Naive thymus-derived CD8-positive, alpha-beta T cell (primary cell): ENCODE results near the gene DRAP1. TPM values are rescaled to one million over a fixed set of nuclear protein-coding genes. Genes with fewer than 3 reads are reported as not detected.

Experiments used
- ATAC-seq, 2 donors: fragments of 150-1000 bp; cut with Tn5 transposase in 1 of 2; sonication (Bioruptor Pico), chemical (Tn5 transposase) in 1 of 2; 1 replicate in 1 of 2; 2 replicates in 1 of 2; pipeline ENCODE4 v1.10.0; 2021; ENCODE audit warnings: mild to moderate bottlenecking in 2 of 2, moderate library complexity in 2 of 2
- POLR2A ChIA-PET: fragments of 350-600 bp; sonication (Branson Sonifier 250); formaldehyde crosslinking; loops from one replicate; lab custom pipeline; 2021; ENCODE audit warnings: antibody characterized with exemption; lab: Charles Lee
- DNase-seq, 10 donors: peaks; one replicate each; pipeline versions ENCODE4 v3.0.0 to v3.0.0-alpha.2; 2020 to 2022
- H3K27ac Mint-ChIP-seq, 10 donors: one replicate each; pipeline ENCODE4 v1.8.0; 2020 to 2022; ENCODE audit warnings: mild to moderate bottlenecking in 10 of 10, mixed read lengths in 10 of 10, moderate library complexity in 4 of 10, inconsistent platforms in 1 of 10
- H3K27me3 Mint-ChIP-seq, 5 donors: one replicate each; pipeline ENCODE4 v1.8.0; 2021 to 2022; ENCODE audit warnings: mixed read lengths in 5 of 5
- H3K36me3 Mint-ChIP-seq, 3 donors: one replicate each; pipeline ENCODE4 v1.8.0; 2020 to 2022; ENCODE audit warnings: mixed read lengths in 3 of 3, mild to moderate bottlenecking in 2 of 3, inconsistent platforms in 1 of 3
- H3K4me1 Mint-ChIP-seq, 4 donors: one replicate each; pipeline ENCODE4 v1.8.0; 2021 to 2022; ENCODE audit warnings: mixed read lengths in 4 of 4
- H3K4me3 Mint-ChIP-seq, 10 donors: one replicate each; pipeline ENCODE4 v1.8.0; 2020 to 2022; ENCODE audit warnings: mild to moderate bottlenecking in 10 of 10, mixed read lengths in 10 of 10, moderate library complexity in 6 of 10, inconsistent platforms in 1 of 10
- H3K9me3 Mint-ChIP-seq, 9 donors: one replicate each; pipeline ENCODE4 v1.8.0; 2020 to 2022; ENCODE audit warnings: mixed read lengths in 9 of 9, mild to moderate bottlenecking in 3 of 9, inconsistent platforms in 1 of 9, moderate library complexity in 1 of 9
- polyA plus RNA-seq, 3 donors: library from polyadenylated mRNA; unstranded; fragments of 300-500 nt; fragmentation: Illumina TruSeq; gene quantifications; one replicate each; pipeline ENCODE4 v1.2.3, GENCODE V29; 2021
- total RNA-seq, 8 experiments: library from RNA in 2 of 8; stranded (reverse) in 2 of 8; gene quantifications; one replicate each; pipeline ENCODE4 v1.2.3 and lab custom pipeline; 2021 to 2026

Gene DRAP1
- total and polyA plus RNA-seq, 5 experiments from 2014 or later, result 73.1 to 112 (median 103) TPM

DNA sequence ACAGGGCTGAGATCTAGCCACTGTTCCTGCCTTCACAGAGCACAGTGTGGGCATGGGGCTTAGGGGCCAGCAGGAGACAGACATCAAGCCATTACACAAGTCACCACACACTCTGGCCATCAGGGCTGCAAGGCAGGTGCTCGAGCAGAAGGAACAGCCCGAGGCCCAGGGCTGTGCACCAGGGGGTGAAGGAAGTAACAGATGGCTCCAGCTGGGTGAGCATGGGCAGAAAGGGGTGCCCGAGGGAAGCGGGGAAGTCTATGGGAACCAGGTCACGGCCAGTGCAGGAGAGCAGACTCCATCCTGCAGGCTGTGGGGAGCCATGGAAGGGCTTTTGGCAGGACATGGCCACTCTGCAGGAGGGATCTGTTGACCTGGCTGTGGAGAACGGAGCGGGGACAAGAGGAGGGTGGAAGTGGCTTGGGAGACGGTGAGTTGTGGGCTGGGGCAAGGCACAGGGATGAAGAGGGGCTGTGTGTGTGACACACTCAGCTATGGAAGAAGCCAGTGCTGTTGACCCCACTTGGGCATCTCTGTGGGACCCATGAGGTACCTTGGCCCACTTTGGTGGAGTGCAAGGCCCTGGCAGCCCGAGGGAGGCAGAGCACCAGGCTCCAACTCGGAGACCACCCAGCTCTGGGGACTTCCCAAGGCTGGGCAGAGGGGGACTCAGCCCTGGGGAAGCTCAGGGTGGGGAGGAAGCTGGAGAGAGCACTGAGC, 4.0 kb upstream of the DRAP1 start:
- POLR2A ChIA-PET, result interaction anchor here (0.7 to 4.0 kb wide), 7 partner anchors 8 to 56 kb away, joined by 3 to 32 read pairs (median 5); partner anchors contain the start of genes CCDC85B, FOSL1 and MUS81
- H3K4me3 Mint-ChIP-seq, result peak overlapping the region in 4 of 10 donors; percentile 34 to 74 (median 48)
- no peaks in the 10 kb centered on the region for H3K27me3 Mint-ChIP-seq
- H3K27ac Mint-ChIP-seq, result peak overlapping the region in 7 of 10 donors; percentile 15 to 68 (median 50)
- ATAC-seq (no peak), DNase-seq (no peak)
- H3K36me3 Mint-ChIP-seq, result peaks cover 0 to 12% (median 0%) of the 10 kb centered on the region in 3 donors
- peaks cover 17 to 39% (median 36%) of the 10 kb centered on the region in 4 donors for H3K4me1 Mint-ChIP-seq
- H3K9me3 Mint-ChIP-seq, result no peaks in the 10 kb centered on the region

DNA sequence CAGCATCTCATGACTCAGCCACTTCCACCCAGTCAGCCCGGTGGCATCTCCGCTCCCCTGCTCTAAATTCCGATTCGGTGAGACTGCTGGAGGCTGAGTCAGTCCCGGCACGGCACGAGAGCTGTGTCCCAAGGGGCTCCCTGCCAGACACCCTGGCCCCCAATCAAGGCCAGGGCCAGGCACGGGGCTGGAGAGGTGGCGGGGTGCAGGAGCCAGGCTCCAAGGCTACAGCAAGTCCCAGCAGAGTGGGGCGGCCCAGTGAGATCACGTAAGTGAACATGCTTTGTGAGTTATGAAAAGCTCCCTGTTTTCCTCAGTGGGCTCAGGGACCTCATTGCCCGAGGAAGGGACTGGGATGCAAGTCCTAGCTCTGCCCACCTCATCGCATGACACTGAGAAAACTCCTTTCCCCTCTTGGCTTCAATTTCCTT, 3.4 kb upstream of the DRAP1 start:
- peak overlapping the region in 2 of 10 donors; percentile 93 to 94 for H3K4me3 Mint-ChIP-seq
- H3K36me3 Mint-ChIP-seq, result peaks cover 0 to 14% (median 0%) of the 10 kb centered on the region in 3 donors
- DNase-seq (no peak), ATAC-seq (no peak)
- peak overlapping the region in 2 of 10 donors; percentile 46 to 51 for H3K27ac Mint-ChIP-seq
- peaks cover 17 to 45% (median 41%) of the 10 kb centered on the region in 4 donors for H3K4me1 Mint-ChIP-seq
- H3K27me3 Mint-ChIP-seq, result no peaks in the 10 kb centered on the region
- H3K9me3 Mint-ChIP-seq, result no peaks in the 10 kb centered on the region
- POLR2A ChIA-PET, result interaction anchor here (0.7 to 4.0 kb wide), 5 partner anchors 9 to 56 kb away, joined by 3 to 32 read pairs (median 4); partner anchors contain the start of genes CCDC85B, FOSL1 and MUS81

DNA sequence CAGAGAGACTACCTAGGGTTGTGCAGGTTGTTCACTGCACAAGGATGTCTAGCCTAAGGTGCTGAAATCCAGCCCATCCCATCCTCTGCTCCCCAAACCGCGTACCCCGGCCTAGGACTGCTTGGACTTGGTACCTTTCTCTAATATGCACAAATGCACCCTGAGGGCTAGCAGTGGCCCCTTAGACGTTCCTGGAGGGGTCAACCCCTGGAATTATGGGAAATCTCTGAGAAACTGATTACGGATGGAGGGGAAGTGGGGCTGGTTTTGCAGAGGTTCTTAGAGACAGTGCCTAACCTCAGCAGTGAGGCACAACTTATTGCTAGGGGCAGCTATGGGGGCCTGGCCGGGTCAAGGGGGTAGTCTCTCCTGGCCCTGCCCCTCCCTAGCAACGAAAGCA, 2.8 kb upstream of the DRAP1 start:
- peaks cover 17 to 46% (median 42%) of the 10 kb centered on the region in 4 donors for H3K4me1 Mint-ChIP-seq
- no peak for ATAC-seq
- POLR2A ChIA-PET, result interaction anchor here (1.3 to 7.7 kb wide), 4 partner anchors 10 to 57 kb away, joined by 4 to 183 read pairs (median 20); partner anchors contain the start of genes CCDC85B, FIBP, FOSL1 and MUS81
- H3K4me3 Mint-ChIP-seq, result peak overlapping the region; percentile 65 to 96 (median 87)
- no peaks in the 10 kb centered on the region for H3K9me3 Mint-ChIP-seq
- no peak for DNase-seq
- peaks cover 0 to 15% (median 0%) of the 10 kb centered on the region in 3 donors for H3K36me3 Mint-ChIP-seq
- H3K27ac Mint-ChIP-seq, result peak overlapping the region in 9 of 10 donors; percentile 13 to 88 (median 67)
- H3K27me3 Mint-ChIP-seq, result no peaks in the 10 kb centered on the region

DNA sequence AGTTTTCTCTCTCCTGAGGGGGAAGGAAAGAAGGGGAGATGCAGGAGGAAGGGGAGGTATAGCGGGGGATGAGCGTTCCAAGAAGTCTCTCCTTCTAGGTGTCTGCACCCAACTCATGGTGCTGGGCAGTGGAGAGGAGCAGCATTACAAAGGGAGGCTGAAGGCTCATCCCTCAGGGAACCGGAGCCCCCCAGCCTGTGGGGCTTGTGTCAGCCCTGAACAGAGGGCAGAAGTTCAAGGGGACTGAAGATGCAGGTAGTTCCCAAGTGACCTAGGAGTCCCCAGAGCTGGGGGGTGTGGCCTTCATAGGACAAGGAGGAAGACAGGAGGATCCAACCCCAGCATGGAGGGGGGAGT, 2.2 kb upstream of the DRAP1 start:
- DNase-seq, result no peak
- Mint-ChIP-seq H3K27me3 (no peaks in the 10 kb centered on the region), H3K9me3 (no peaks in the 10 kb centered on the region), H3K36me3 (peaks cover 0 to 19% (median 0%) of the 10 kb centered on the region in 3 donors), H3K4me3 (peak overlapping the region; percentile 65 to 96 (median 87)), H3K27ac (peak overlapping the region; percentile 19 to 96 (median 76)), H3K4me1 (peaks cover 17 to 51% (median 42%) of the 10 kb centered on the region in 4 donors)
- POLR2A ChIA-PET, result interaction anchor here (2.0 to 7.7 kb wide), 6 partner anchors 11 to 254 kb away, joined by 7 to 183 read pairs (median 22); partner anchors contain the start of genes CCDC85B, FIBP, FOSL1 and MUS81
- no peak for ATAC-seq

DNA sequence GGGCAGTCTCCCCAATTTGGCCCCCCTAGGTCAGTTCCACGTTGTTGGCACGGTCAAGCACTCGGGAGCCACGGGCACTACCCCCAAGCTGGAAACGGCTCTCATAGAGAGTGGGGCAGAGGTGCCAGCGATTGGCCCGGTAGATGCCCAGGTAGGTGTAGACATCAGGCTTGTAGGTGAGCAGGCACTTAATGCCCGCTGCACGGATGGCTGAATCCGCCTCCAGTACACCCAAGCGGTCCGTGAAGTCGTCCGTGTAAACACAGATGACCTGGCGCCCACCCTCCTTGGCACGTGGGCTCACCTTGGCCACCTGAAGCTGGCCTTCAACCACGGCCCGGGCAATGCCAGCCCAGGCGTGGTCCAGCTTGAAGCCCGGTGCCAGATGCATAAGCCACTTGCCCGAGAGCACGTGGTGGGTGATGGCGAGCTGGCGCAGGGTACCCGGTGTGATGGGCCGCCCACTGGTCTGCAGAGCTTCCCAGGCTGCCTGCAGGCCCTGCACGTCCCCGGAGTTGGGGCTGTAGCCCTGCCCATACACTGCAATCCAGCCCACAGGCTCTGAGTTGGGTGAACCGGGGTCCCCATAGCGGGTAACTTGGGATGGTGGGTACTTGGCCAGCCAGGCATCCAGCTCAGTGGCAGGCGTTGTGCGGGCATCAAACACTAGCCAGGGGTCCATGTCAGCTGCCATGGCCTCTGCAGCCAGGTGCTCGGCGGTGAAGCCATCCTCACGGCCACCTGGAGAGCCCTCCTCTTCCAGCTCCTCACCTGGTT, 1.6 kb upstream of the DRAP1 start:
- H3K27ac Mint-ChIP-seq, result peak overlapping the region in 9 of 10 donors; percentile 44 to 96 (median 90)
- peaks cover 19 to 57% (median 45%) of the 10 kb centered on the region in 4 donors for H3K4me1 Mint-ChIP-seq
- H3K4me3 Mint-ChIP-seq, result peak overlapping the region; percentile 85 to 96 (median 88)
- H3K9me3 Mint-ChIP-seq, result no peaks in the 10 kb centered on the region
- H3K27me3 Mint-ChIP-seq, result no peaks in the 10 kb centered on the region
- peaks cover 0 to 24% (median 0%) of the 10 kb centered on the region in 3 donors for H3K36me3 Mint-ChIP-seq
- ATAC-seq (no peak), DNase-seq (no peak)
- POLR2A ChIA-PET, result interaction anchor here (0.7 to 7.7 kb wide), 13 partner anchors 9 to 420 kb away, joined by 3 to 183 read pairs (median 7); partner anchors contain the start of genes CCDC85B, CFL1, FIBP and FOSL1

DNA sequence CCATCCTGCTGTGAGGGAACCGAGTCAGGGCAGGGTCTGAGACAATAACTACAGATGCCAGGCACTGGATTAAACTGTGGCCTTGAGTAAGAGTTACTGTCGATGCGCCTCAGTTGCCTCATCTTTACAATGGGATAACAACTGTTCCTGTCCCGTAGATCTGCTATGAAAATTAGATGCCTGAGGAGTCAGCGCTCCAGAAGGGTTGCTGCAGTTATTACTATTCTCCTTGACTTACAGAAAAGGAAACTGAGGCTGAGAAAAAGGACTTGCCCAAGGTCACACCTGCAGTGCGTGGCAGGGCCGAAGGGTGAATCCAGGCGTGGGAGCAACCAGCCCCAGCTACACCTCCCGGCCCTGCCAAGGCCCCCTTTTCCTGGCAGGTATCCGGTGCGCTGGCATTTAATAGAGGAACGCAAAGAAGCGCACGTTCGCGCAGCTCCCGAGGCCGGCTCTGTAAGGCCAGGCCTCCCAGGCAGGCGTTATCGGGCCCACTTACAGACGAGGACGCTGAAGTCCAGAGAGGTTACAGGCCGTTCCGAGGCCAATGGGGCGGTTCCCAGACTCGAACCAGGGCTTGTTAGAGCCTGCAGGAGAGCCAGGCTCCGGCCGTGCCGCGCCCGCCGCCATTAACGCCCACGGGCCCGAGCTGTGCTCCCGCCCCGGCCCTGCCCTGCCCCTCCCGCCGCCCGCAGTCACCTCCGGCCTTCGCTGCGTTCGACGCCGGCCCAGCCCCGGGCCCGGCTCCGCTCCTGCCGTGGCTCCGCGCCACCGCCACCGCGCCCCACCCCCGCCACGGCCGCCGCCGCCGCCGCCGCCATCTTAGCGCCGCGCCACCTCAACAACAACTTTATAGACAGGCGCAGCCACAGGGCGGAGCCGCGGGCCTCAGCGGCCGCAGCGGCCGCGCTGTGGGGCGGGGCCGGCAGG, 750 bp upstream of the DRAP1 start, which contains the start of gene C11orf68:
Gene C11orf68 (minus strand): TSS at position 852 of the 930 bp plus-strand sequence. CDS start 31 bp downstream, at position 821.
- peak within 1 kb of the TSS; percentile 88 to 97 (median 92) for H3K4me3 Mint-ChIP-seq
- H3K36me3 Mint-ChIP-seq, result peaks cover 0 to 33% (median 0%) of the 10 kb centered on the region in 3 donors
- no peaks in the 10 kb centered on the region for H3K9me3 Mint-ChIP-seq
- DNase-seq (no peak), ATAC-seq (peak; percentile 70 to 72)
- no peaks in the 10 kb centered on the region for H3K27me3 Mint-ChIP-seq
- H3K4me1 Mint-ChIP-seq, result peaks cover 19 to 65% (median 48%) of the 10 kb centered on the region in 4 donors
- POLR2A ChIA-PET, result interaction anchor here (0.6 to 7.7 kb wide), 15 partner anchors 9 to 420 kb away, joined by 3 to 183 read pairs (median 7); partner anchors contain the start of genes CCDC85B, CFL1, FIBP and FOSL1
- peak within 1 kb of the TSS; percentile 77 to 96 (median 92) for H3K27ac Mint-ChIP-seq

DNA sequence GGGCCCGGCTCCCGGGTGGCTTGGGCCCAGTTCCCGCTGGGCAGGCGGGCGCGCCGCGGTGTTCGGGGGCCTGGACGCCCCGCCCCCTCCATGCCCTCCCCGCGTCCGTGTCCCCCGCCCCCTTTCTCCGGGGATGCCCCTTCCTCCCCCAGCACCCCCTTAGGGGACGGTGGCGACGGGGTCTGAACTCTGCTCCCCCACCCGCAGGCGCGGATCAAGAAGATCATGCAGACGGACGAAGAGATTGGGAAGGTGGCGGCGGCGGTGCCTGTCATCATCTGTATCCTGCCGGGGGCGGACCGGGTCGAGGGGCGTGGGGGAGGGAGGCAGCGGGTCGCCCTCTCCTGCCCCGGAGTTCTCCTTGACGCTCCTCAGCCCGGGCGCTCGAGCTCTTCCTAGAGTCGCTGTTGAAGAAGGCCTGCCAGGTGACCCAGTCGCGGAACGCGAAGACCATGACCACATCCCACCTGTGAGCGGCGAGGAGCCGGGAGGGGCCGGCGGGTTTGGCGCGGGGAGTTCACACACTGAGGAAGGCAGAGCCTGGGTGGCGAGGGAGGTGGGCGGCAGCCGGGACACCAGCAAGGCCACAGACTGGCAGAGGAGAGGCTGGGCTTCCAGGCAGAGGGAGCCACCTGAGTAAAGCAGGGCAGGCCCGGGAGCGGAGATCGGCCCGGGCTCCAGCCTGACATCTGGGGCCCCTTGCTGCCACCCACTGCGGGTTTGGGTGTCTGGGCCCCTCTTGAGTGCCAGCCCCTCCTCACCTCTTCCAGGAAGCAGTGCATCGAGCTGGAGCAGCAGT, 546 bp downstream of the DRAP1 start:
- DNase-seq (peak in 5 of 10 donors; percentile 35 to 81 (median 64)), ATAC-seq (peak; percentile 42 to 51)
- POLR2A ChIA-PET, result interaction anchor here (0.5 to 7.7 kb wide), 9 partner anchors 8 to 208 kb away, joined by 3 to 183 read pairs (median 3); partner anchors contain the start of genes CCDC85B, FIBP, FOSL1 and KAT5
- H3K4me3 Mint-ChIP-seq, result peak overlapping the region; percentile 88 to 97 (median 92)
- no peaks in the 10 kb centered on the region for H3K9me3 Mint-ChIP-seq
- peak overlapping the region; percentile 75 to 95 (median 89) for H3K27ac Mint-ChIP-seq
- peaks cover 0 to 37% (median 0%) of the 10 kb centered on the region in 3 donors for H3K36me3 Mint-ChIP-seq
- H3K4me1 Mint-ChIP-seq, result peaks cover 17 to 62% (median 45%) of the 10 kb centered on the region in 4 donors
- H3K27me3 Mint-ChIP-seq, result no peaks in the 10 kb centered on the region

DNA sequence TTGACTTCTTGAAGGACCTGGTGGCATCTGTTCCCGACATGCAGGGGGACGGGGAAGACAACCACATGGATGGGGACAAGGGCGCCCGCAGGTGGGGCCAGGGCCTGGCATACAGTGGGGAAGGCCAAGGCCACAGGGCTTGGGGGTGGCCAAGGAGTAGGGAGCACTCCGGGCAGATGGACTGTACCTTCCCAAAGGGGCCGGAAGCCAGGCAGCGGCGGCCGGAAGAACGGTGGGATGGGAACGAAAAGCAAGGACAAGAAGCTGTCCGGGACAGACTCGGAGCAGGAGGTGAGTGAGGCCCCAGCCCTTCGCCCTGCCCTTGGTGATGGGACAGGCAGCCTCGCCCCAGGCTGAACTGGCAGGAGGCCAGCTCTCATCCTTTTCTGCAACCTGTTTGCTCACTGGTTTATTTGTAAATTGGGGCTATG, 1.2 kb downstream of the DRAP1 start:
- H3K9me3 Mint-ChIP-seq, result no peaks in the 10 kb centered on the region
- H3K36me3 Mint-ChIP-seq, result peaks cover 0 to 37% (median 0%) of the 10 kb centered on the region in 3 donors
- H3K4me1 Mint-ChIP-seq, result peaks cover 11 to 55% (median 40%) of the 10 kb centered on the region in 4 donors

DNA sequence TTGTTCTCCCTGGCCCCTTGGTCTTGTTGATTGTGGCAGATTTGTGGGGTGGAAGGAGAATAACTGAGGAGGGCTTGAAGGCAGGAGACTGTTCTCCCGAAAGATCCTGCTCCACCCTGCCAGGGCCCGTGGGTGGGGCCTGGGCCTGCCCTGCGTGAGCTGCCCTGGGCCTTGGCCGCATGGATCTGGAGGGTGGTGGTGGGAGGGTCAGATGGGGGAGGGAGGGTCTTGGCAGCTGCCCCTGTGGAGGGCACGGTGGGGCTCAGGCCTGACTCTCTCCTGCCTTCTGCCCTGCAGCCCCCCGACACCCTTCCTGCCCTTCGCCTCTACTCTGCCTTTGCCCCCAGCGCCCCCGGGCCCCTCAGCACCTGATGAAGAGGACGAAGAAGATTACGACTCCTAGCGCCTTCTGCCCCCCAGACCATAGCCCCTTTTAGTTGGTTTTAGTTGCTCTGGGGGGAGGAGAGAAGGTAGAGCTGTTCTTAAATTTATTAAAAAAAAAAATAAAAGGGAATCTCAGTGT, 1.9 kb downstream of the DRAP1 start:
- ATAC-seq (no peak), DNase-seq (no peak)
- H3K4me3 Mint-ChIP-seq, result peak overlapping the region; percentile 88 to 97 (median 92)
- H3K27me3 Mint-ChIP-seq, result no peaks in the 10 kb centered on the region
- H3K9me3 Mint-ChIP-seq, result no peaks in the 10 kb centered on the region
- H3K27ac Mint-ChIP-seq, result peak overlapping the region in 2 of 10 donors; percentile 58 to 80
- POLR2A ChIA-PET, result interaction anchor here (0.6 to 7.7 kb wide), 10 partner anchors 8 to 279 kb away, joined by 3 to 183 read pairs (median 4); partner anchors contain the start of genes CCDC85B, FIBP, FOSL1 and KAT5
- H3K4me1 Mint-ChIP-seq, result peaks cover 11 to 55% (median 37%) of the 10 kb centered on the region in 4 donors
- H3K36me3 Mint-ChIP-seq, result peaks cover 0 to 37% (median 0%) of the 10 kb centered on the region in 3 donors

More for the DNA sequence above, 1.2 kb downstream of the DRAP1 start:
- DNase-seq, result no peak
- Mint-ChIP-seq H3K4me3 (peak overlapping the region; percentile 88 to 97 (median 92)), H3K27me3 (no peaks in the 10 kb centered on the region), H3K27ac (peak overlapping the region; percentile 67 to 94 (median 88))
- POLR2A ChIA-PET, result interaction anchor here (0.7 to 7.7 kb wide), 8 partner anchors 7 to 278 kb away, joined by 3 to 183 read pairs (median 3); partner anchors contain the start of genes CCDC85B, FIBP, KAT5 and RELA
- ATAC-seq, result no peak

DNA sequence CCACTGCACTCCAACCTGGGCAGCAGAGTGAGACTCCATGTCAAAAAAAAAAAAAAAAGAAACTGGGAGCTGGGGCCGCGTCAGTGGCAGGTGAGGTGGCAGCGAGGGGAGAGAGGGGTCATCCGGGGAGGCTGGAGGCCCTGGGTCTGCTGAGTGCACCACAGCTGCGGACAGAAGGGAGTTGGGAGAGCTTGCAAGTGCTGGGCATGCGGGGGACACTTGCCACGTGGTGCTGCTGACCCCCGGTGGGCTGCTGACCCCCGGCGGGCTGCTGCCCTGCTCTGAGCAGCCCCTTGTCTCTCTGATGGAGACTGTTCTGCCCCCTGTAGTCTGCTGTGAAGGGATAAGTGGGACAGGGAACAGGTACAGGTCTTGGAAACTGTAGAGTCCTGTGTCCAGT, 2.6 kb downstream of the DRAP1 start:
- Mint-ChIP-seq H3K4me1 (peaks cover 8 to 49% (median 31%) of the 10 kb centered on the region in 4 donors), H3K9me3 (no peaks in the 10 kb centered on the region), H3K4me3 (peak overlapping the region in 7 of 10 donors; percentile 32 to 72 (median 50)), H3K36me3 (peaks cover 0 to 34% (median 0%) of the 10 kb centered on the region in 3 donors), H3K27me3 (no peaks in the 10 kb centered on the region), H3K27ac (peak overlapping the region in 6 of 10 donors; percentile 37 to 82 (median 56))
- no peak for DNase-seq
- POLR2A ChIA-PET, result interaction anchor here (0.6 to 7.7 kb wide), 7 partner anchors 9 to 259 kb away, joined by 3 to 183 read pairs (median 4); partner anchors contain the start of genes CCDC85B, FIBP, FOSL1 and RELA
- ATAC-seq, result no peak
